GM12878 (cell line): Measurements from ENCODE around the gene HDAC7. TPM values are rescaled to one million over a fixed set of nuclear protein-coding genes. Genes with fewer than 3 reads are reported as not detected.
A peak's percentile ranks its signal among the peaks of the same experiment; 100 is the strongest.

Experiments
- ATAC-seq: fragments of 200-7000 bp; cut with Tn5 transposase; 3 replicates; pipeline ENCODE4 v1.9.1; 2020; ENCODE audit warnings: mild to moderate bottlenecking, moderate library complexity
- BruUV-seq: library from RNA; stranded (reverse); fragments of 400-500 nt; replicated peaks from 2 replicates; lab custom pipeline; 2021; lab: Mats Ljungman, UMichigan
- CTCF ChIA-PET: fragments of 300-600 bp; sonication (Branson Sonifier 250); formaldehyde crosslinking; extraction: SDS; loops from one replicate; lab custom pipeline; 2021; ENCODE audit warnings: inconsistent platforms; lab: Yijun Ruan, JAX
- POLR2A ChIA-PET: fragments of 350-600 bp; formaldehyde crosslinking; extraction: SDS; loops from one replicate; lab custom pipeline; 2021; ENCODE audit warnings: inconsistent platforms; lab: Charles Lee
- RAD21 ChIA-PET: fragments of 300-600 bp; sonication (Branson Sonifier 250); formaldehyde crosslinking; loops from one replicate; lab custom pipeline; 2023; ENCODE audit warnings: antibody characterized with exemption; ENCODE audit not compliant: unreplicated experiment; lab: Charles Lee
- SMC1A ChIA-PET: fragments of 300-600 bp; sonication (Branson Sonifier 250); formaldehyde crosslinking; loops from one replicate; lab custom pipeline; 2023; ENCODE audit not compliant: unreplicated experiment, uncharacterized antibody; lab: Charles Lee
- DNase-seq: peaks from one replicate; pipeline ENCODE4 v3.0.0-alpha.2; 2011; ENCODE audit warnings: low read depth, low spot score
- FAIRE-seq: peaks from 3 replicates; lab custom pipeline; 2011; peaks lifted over from hg19 to GRCh38; lab: Jason Lieb, UNC
- H2AFZ ChIP-seq: 2 replicates; pipeline ENCODE4 v1.6.0; 2011; ENCODE audit warnings: low read depth, low read length, control low read depth; ENCODE audit not compliant: control insufficient read depth
- H3K27ac ChIP-seq: 2 replicates; pipeline ENCODE4 v1.5.1; 2011; ENCODE audit warnings: control low read depth; ENCODE audit not compliant: control insufficient read depth, insufficient read depth
- H3K27me3 ChIP-seq, 2 experiments: replicated peaks in 1 of 2; 2 replicates each; pipeline versions ENCODE4 v1.6.0 to v1.6.1; 2011; ENCODE audit warnings: low read length in 1 of 2; ENCODE audit not compliant: control insufficient read depth in 2 of 2, insufficient read depth in 2 of 2
- H3K36me3 ChIP-seq, 2 experiments: 2 replicates each; pipeline ENCODE4 v1.5.1; 2011; ENCODE audit warnings: low read length in 1 of 2; ENCODE audit not compliant: control insufficient read depth in 2 of 2, insufficient read depth in 2 of 2
- H3K4me1 ChIP-seq: 2 replicates; pipeline ENCODE4 v1.6.1; 2011; ENCODE audit warnings: mild to moderate bottlenecking, low read length, moderate library complexity, mixed read lengths; ENCODE audit not compliant: control insufficient read depth, insufficient read depth
- H3K4me2 ChIP-seq: 2 replicates; pipeline ENCODE4 v1.6.0; 2011; ENCODE audit warnings: control low read depth; ENCODE audit not compliant: control insufficient read depth, insufficient read depth
- H3K4me3 ChIP-seq: fragments of 200-600 bp; sonication (generic); 2 replicates; pipeline ENCODE4 v1.5.1; 2016
- H3K79me2 ChIP-seq: 2 replicates; pipeline ENCODE4 v1.6.0; 2011; ENCODE audit warnings: low read length; ENCODE audit not compliant: control insufficient read depth, insufficient read depth
- H3K9ac ChIP-seq: 2 replicates; pipeline ENCODE4 v1.8.0; 2011; ENCODE audit warnings: low read length, control low read depth, mixed read lengths; ENCODE audit not compliant: control insufficient read depth, insufficient read depth
- H3K9me3 ChIP-seq: replicated peaks from 3 replicates; pipeline ENCODE4 v1.5.1; 2011; ENCODE audit warnings: mild to moderate bottlenecking, low read length; ENCODE audit not compliant: control insufficient read depth, insufficient read depth
- H4K20me1 ChIP-seq: 2 replicates; pipeline ENCODE4 v1.6.0; 2011; ENCODE audit not compliant: control insufficient read depth, insufficient read depth
- ATF2 ChIP-seq: IDR thresholded peaks from 2 replicates; pipeline ENCODE4 v1.6.1; 2012; ENCODE audit warnings: low read length, inconsistent platforms
- CBX3 ChIP-seq: fragments of 200-600 bp; sonication (generic); IDR thresholded peaks from 2 replicates; pipeline ENCODE4 v1.6.1; 2016; ENCODE audit warnings: low read depth, borderline replicate concordance
- CBX5 ChIP-seq: sonication (generic); IDR thresholded peaks from 2 replicates; pipeline ENCODE4 v1.6.1; 2016; ENCODE audit warnings: low read depth, moderate library complexity, mild to moderate bottlenecking, inconsistent platforms
- CREM ChIP-seq: IDR thresholded peaks from 2 replicates; pipeline ENCODE4 v1.6.1; 2014; ENCODE audit warnings: antibody characterized with exemption, low read depth
- CUX1 ChIP-seq: IDR thresholded peaks from 2 replicates; pipeline ENCODE4 v1.6.1; 2012; ENCODE audit warnings: improper control_type of control experiment, low read depth, low read length; ENCODE audit not compliant: insufficient replicate concordance
- EGR1 ChIP-seq, 2 experiments: IDR thresholded peaks; 1 replicate in 1 of 2; 2 replicates in 1 of 2; pipeline ENCODE4 v1.6.1; 2011 to 2012; ENCODE audit warnings: low read depth in 2 of 2, low read length in 2 of 2, borderline replicate concordance in 1 of 2, mild to moderate bottlenecking in 1 of 2, moderate library complexity in 1 of 2
- IKZF2 ChIP-seq, 2 experiments: fragments of 450-650 bp; IDR thresholded peaks; 2 replicates each; pipeline ENCODE4 v1.6.1; 2017; ENCODE audit warnings: mild to moderate bottlenecking in 2 of 2, moderate library complexity in 2 of 2
- MAX ChIP-seq: IDR thresholded peaks from 2 replicates; pipeline ENCODE4 v1.6.1; 2012; ENCODE audit warnings: low read depth, low read length, improper control_type of control experiment
- MEF2B ChIP-seq: fragments of 450-650 bp; IDR thresholded peaks from 2 replicates; pipeline ENCODE4 v1.6.1; 2018; ENCODE audit warnings: mild to moderate bottlenecking, moderate library complexity; ENCODE audit not compliant: partially characterized antibody, poor library complexity, severe bottlenecking
- MYC ChIP-seq: IDR thresholded peaks from 2 replicates; pipeline ENCODE4 v1.6.1; 2011; ENCODE audit warnings: mild to moderate bottlenecking, low read length, moderate library complexity, inconsistent platforms; ENCODE audit not compliant: insufficient read depth, insufficient replicate concordance, insufficient read length, severe bottlenecking
- NFIC ChIP-seq: IDR thresholded peaks from 2 replicates; pipeline ENCODE4 v1.6.1; 2012; ENCODE audit warnings: low read depth, mild to moderate bottlenecking, inconsistent platforms, low read length, moderate library complexity
- PAX5 ChIP-seq: IDR thresholded peaks from 2 replicates; pipeline ENCODE4 v1.6.1; 2011; ENCODE audit warnings: low read depth, low read length, borderline replicate concordance
- POLR2A ChIP-seq: IDR thresholded peaks from 2 replicates; pipeline ENCODE4 v1.6.1; 2011; ENCODE audit warnings: low read depth, mild to moderate bottlenecking, low read length
- RUNX3 ChIP-seq: IDR thresholded peaks from 2 replicates; pipeline ENCODE4 v1.6.1; 2012; ENCODE audit warnings: low read length, inconsistent platforms
- SUPT20H ChIP-seq: IDR thresholded peaks from 2 replicates; pipeline ENCODE4 v1.6.1; 2011; ENCODE audit warnings: low read depth, mild to moderate bottlenecking, low read length, moderate library complexity, borderline replicate concordance; ENCODE audit not compliant: control insufficient read depth
- TCF12 ChIP-seq: IDR thresholded peaks from 2 replicates; pipeline ENCODE4 v1.6.1; 2011; ENCODE audit warnings: low read depth, mild to moderate bottlenecking, low read length
- TCF3 ChIP-seq: IDR thresholded peaks from 2 replicates; pipeline ENCODE4 v1.6.1; 2012; ENCODE audit warnings: low read depth, mild to moderate bottlenecking, low read length, borderline replicate concordance; ENCODE audit not compliant: insufficient read depth
- WGBS: methylation state at CpG from one replicate; pipeline ENCODE4 v1.1.6; 2016; ENCODE audit warnings: low lambda C conversion rate; ENCODE audit not compliant: insufficient replicate concordance, insufficient coverage; ENCODE audit errors: missing lambda C conversion rate; 5-methylcytosine and 5-hydroxymethylcytosine counted together
- in situ Hi-C: fragments of 300-500 bp; cut with MboI; formaldehyde crosslinking; loops from 9 replicates; pipeline ENCODE4 v1.14.3; 2018; ENCODE audit warnings: mixed read lengths
- intact Hi-C: fragments of 100-400 bp; cut with micrococcal nuclease; formaldehyde crosslinking; loops from one replicate; pipeline ENCODE4 v1.14.2; 2022; ENCODE audit not compliant: unreplicated experiment
- polyA plus RNA-seq, 11 experiments: library from polyadenylated mRNA; depleted of rRNA in 4 of 11; unstranded in 6 of 11; stranded (reverse) in 5 of 11; fragments of >200 nt; fragmentation: Nextera tagmentation in 4 of 11; fragmentation: Illumina TruSeq in 1 of 11; extraction: Ambion mirVana in 4 of 11; extraction: Trizol in 1 of 11; gene quantifications; 1 replicate in 1 of 11; 2 replicates in 10 of 11; pipeline versions ENCODE4 v1.2.1 to v1.2.3, GENCODE V29; 2011 to 2016; ENCODE audit warnings: inconsistent platforms in 2 of 11, missing spikeins in 2 of 11, low read depth in 1 of 11
- total RNA-seq, 4 experiments: library from RNA; depleted of rRNA in 3 of 4; stranded (reverse); fragments of >200 nt in 3 of 4; fragmentation: Illumina TruSeq in 1 of 4; extraction: Trizol in 1 of 4; gene quantifications; 2 replicates each; pipeline versions ENCODE4 v1.2.1 to v1.2.3, GENCODE V29; 2013 to 2021

Gene HDAC7
- total and polyA plus RNA-seq, 10 of the 15 experiments (the other 5 are each of a cell fraction or from before 2014, with no cell fraction given) = 0.47 to 18.3 (median 5.4) TPM

- Histone ChIP-seq H3K27me3 (no peaks in the 10 kb centered on the region; a peak in 2 of 4 replicates), H3K36me3 (no peaks in the 10 kb centered on the region; a peak in 1 of 4 replicates), H3K27ac (0 out of 2 replicates have a peak overlapping the region, but pooled peaks have one; percentile 35), H4K20me1 (no peaks in the 10 kb centered on the region), H3K4me1 (peaks cover 62% of the 10 kb centered on the region), H3K4me3 (peak overlapping the region; percentile 34), H3K9ac (no peak overlapping the region), H3K9me3 (no peaks in the 10 kb centered on the region), H3K4me2 (peak overlapping the region; percentile 67), H2AFZ (no peak overlapping the region), H3K79me2 (peaks cover 15% of the 10 kb centered on the region)
- POLR2A ChIA-PET = interaction anchor here (0.9 to 2.3 kb wide), 7 partner anchors 20 to 588 kb away, joined by 3 to 11 read pairs (median 3); no protein-coding TSS in a partner anchor
- CTCF ChIA-PET = interaction anchor here (0.6 to 8.8 kb wide), 16 partner anchors 10 to 1046 kb away, joined by 3 to 85 read pairs (median 4); no protein-coding TSS in a partner anchor
- SMC1A ChIA-PET = interaction anchor here (0.6 to 3.1 kb wide), 16 partner anchors 9 to 602 kb away, joined by 3 to 14 read pairs (median 4); no protein-coding TSS in a partner anchor
- 9% methylated on average over 9 of the region's 9 CpGs for WGBS
- FAIRE-seq (no peak), DNase-seq (peak; percentile 43), ATAC-seq (peak; percentile 38)
- in situ Hi-C loops (no loop called here), intact Hi-C loops (no loop called here)
- no TSS peak for BruUV-seq
- RAD21 ChIA-PET = interaction anchor here (1.0 to 9.0 kb wide), 8 partner anchors 10 to 79 kb away, joined by 3 to 202 read pairs (median 5); partner anchors contain the start of gene HDAC7
- TF ChIP-seq TCF3 (peak; percentile 47; the same call in 1 of the 2 replicates), POLR2A (no peak; the same call in 1 of the 2 replicates), MYC (no peak), SUPT20H (no peak), MAX (peak; percentile 42; the same call in 1 of the 2 replicates), TCF12 (0 out of 2 replicates have a peak, but pooled peaks have one; percentile 36), CREM (peak; percentile 33; the same call in 1 of the 2 replicates), CUX1 (no peak), ATF2 (peak; percentile 27; the same call in 1 of the 2 replicates), EGR1 (IDR thresholded peaks at IDR 0.05; ENCODE audit: borderline replicate concordance in 1 of 2, low read depth in 2 of 2, low read length in 2 of 2) (0 out of 3 replicates have a peak, but pooled peaks of 1 of the 2 experiments have one; percentile 29), CBX3 (no peak), CBX5 (no peak), IKZF2 (IDR thresholded peaks at IDR 0.05) (peak; percentile 59 to 70; a peak in 3 of 4 replicates), RUNX3 (peak; percentile 72), PAX5 (no peak), MEF2B (peak; percentile 71), NFIC (peak; percentile 51; the same call in 1 of the 2 replicates)
Measured at GRCh38 chr12:47808050-47808449, 11.7 kb downstream of the HDAC7 start.
